K562 (cell line): Measurements from ENCODE around the gene DNM1. TPM values are rescaled to one million over a fixed set of nuclear protein-coding genes. Genes with fewer than 3 reads are reported as not detected.
A peak's percentile ranks its signal among the peaks of the same experiment; 100 is the strongest.

Source experiments
- CREB3 ChIP-seq: fragments of 450-650 bp; conservative IDR thresholded peaks from 2 replicates; pipeline ENCODE4 v1.6.1; 2016; ENCODE audit warnings: missing genetic modification characterization, low read depth, mild to moderate bottlenecking, missing compliant biosample characterization, moderate library complexity
- CXXC5 ChIP-seq: fragments of 250-450 bp; sonication (Bioruptor Pico); IDR thresholded peaks from 2 replicates; pipeline ENCODE4 v1.8.0; 2022; ENCODE audit warnings: inconsistent platforms, mild to moderate bottlenecking, moderate library complexity
- DMBX1 ChIP-seq: fragments of 250-450 bp; sonication (Bioruptor Pico); IDR thresholded peaks from 2 replicates; pipeline ENCODE4 v1.8.0; 2022; ENCODE audit warnings: inconsistent platforms, mild to moderate bottlenecking, moderate library complexity, borderline replicate concordance
- HDAC3 ChIP-seq: fragments of 450-650 bp; IDR thresholded peaks from 2 replicates; pipeline ENCODE4 v1.6.1; 2018; ENCODE audit warnings: borderline replicate concordance, mild to moderate bottlenecking, moderate library complexity; ENCODE audit not compliant: partially characterized antibody
- HMGN3 ChIP-seq: IDR thresholded peaks from 2 replicates; pipeline ENCODE4 v1.6.1; 2011; ENCODE audit warnings: borderline replicate concordance, low read depth, mild to moderate bottlenecking, mixed read lengths, low read length; ENCODE audit not compliant: insufficient read length; ENCODE audit errors: extremely low read depth
- HNRNPL ChIP-seq: fragments of 200-400 bp; formaldehyde crosslinking; IDR thresholded peaks from 2 replicates; pipeline ENCODE4 v1.6.1; 2017; ENCODE audit warnings: low read depth, mild to moderate bottlenecking, low read length
- KLF10 ChIP-seq: fragments of 250-450 bp; sonication (Bioruptor Pico); IDR thresholded peaks from 2 replicates; pipeline ENCODE4 v1.6.1; 2021; ENCODE audit warnings: matching md5 sums
- MGA ChIP-seq: fragments of 450-650 bp; IDR thresholded peaks from 2 replicates; pipeline ENCODE4 v1.6.1; 2016; ENCODE audit warnings: mild to moderate bottlenecking, moderate library complexity
- TCF7 ChIP-seq: sonication (generic); IDR thresholded peaks from 2 replicates; pipeline ENCODE4 v1.6.1; 2016; ENCODE audit warnings: antibody characterized with exemption, borderline replicate concordance
- TSC22D4 ChIP-seq: fragments of 450-650 bp; IDR thresholded peaks from 2 replicates; pipeline ENCODE4 v1.6.1; 2016; ENCODE audit warnings: missing genetic modification characterization, missing biosample characterization, control low read depth
- ZNF143 ChIP-seq: sonication (generic); formaldehyde crosslinking; IDR thresholded peaks from 2 replicates; pipeline ENCODE4 v1.9.0; 2022; ENCODE audit warnings: mild to moderate bottlenecking, missing genetic modification reagents
- ZNF354B ChIP-seq: fragments of 250-450 bp; sonication (Bioruptor Pico); IDR thresholded peaks from 2 replicates; pipeline ENCODE4 v1.4.0; 2020
- ZNF561 ChIP-seq: fragments of 450-650 bp; formaldehyde crosslinking; conservative IDR thresholded peaks from 2 replicates; pipeline ENCODE4 v1.4.0; 2020; ENCODE audit warnings: mild to moderate bottlenecking, moderate library complexity
- polyA plus RNA-seq, 8 experiments: library from polyadenylated mRNA; depleted of rRNA in 4 of 8; stranded (reverse) in 5 of 8; unstranded in 3 of 8; fragments of >200 nt; fragmentation: Nextera tagmentation in 2 of 8; fragmentation: Illumina TruSeq in 1 of 8; extraction: Ambion mirVana in 2 of 8; extraction: Trizol in 1 of 8; gene quantifications; 2 replicates each; pipeline versions ENCODE4 v1.2.1 to v1.2.3, GENCODE V29; 2011 to 2014; ENCODE audit warnings: inconsistent platforms in 1 of 8, missing spikeins in 1 of 8
- total RNA-seq, 7 experiments: library from RNA; depleted of rRNA in 6 of 7; stranded (reverse); fragments of >200 nt in 6 of 7; fragmentation: Illumina TruSeq in 2 of 7; extraction: Trizol in 2 of 7; gene quantifications; 2 replicates each; pipeline versions ENCODE4 v1.2.1 to v1.2.3, GENCODE V29; 2011 to 2021; ENCODE audit warnings: low replicate concordance in 1 of 7
- TF ChIP-seq, protein P1 (sequence below): fragments of 200-800 bp; sonication (Bioruptor generic); IDR thresholded peaks from 2 replicates; pipeline ENCODE4 v1.6.1; 2017; ENCODE audit warnings: missing genetic modification characterization, missing compliant biosample characterization

The DNM1 gene
- total and polyA plus RNA-seq, 9 of the 15 experiments (the other 6 are each of a cell fraction or from before 2014, with no cell fraction given) = 0.39 to 23.1 (median 9.1) TPM

DNA sequence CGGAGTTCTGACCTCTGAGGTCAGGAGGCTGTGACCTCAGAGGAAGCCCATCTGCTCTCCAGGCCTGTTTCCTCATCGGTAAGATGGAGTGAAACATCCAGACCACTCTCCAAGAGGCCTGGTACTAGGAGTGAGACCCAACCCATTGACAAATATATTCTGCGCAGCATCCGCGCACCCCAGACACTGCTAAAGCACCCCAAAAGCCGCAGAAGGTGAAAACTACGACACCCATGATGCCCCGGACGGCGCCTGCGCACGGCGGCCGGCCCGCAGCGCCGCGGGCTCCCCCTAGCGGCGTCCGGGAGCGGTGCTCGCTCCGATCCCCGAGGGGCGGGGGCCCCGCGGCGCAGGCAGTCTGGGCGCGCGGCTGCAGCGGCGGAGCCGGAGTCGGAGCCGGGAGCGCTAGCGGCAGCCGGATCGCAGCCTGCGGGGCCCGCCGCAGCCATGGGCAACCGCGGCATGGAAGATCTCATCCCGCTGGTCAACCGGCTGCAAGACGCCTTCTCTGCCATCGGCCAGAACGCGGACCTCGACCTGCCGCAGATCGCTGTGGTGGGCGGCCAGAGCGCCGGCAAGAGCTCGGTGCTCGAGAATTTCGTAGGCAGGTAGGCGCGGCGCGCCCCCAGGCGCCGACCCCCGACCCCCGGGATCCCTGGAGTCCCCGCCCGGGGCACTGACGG lies at the start of gene DNM1 (continued):
- no peak for TF ChIP-seq CREB3 (tag)
- no peak for TF ChIP-seq HDAC3
- TF ChIP-seq ZNF354B (CRISPR knock-in tag) = peak; percentile 22; the same call in 1 of the 2 replicates
- no peak for TF ChIP-seq TSC22D4 (tag)
- peak; percentile 90 for TF ChIP-seq DMBX1 (CRISPR knock-in tag)
- peak; percentile 97 for TF ChIP-seq CXXC5 (CRISPR knock-in tag)
- no peak for TF ChIP-seq TCF7
- peak; percentile 40; the same call in 1 of the 2 replicates for TF ChIP-seq HNRNPL
- no peak for TF ChIP-seq MGA
- TF ChIP-seq, protein P1, sequence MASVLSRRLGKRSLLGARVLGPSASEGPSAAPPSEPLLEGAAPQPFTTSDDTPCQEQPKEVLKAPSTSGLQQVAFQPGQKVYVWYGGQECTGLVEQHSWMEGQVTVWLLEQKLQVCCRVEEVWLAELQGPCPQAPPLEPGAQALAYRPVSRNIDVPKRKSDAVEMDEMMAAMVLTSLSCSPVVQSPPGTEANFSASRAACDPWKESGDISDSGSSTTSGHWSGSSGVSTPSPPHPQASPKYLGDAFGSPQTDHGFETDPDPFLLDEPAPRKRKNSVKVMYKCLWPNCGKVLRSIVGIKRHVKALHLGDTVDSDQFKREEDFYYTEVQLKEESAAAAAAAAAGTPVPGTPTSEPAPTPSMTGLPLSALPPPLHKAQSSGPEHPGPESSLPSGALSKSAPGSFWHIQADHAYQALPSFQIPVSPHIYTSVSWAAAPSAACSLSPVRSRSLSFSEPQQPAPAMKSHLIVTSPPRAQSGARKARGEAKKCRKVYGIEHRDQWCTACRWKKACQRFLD = no peak
- TF ChIP-seq KLF10 (CRISPR knock-in tag) = no peak
- TF ChIP-seq HMGN3 = no peak
- 0 out of 2 replicates have a peak, but pooled peaks have one; percentile 54 for TF ChIP-seq ZNF561 (CRISPR knock-in tag)
- TF ChIP-seq ZNF143 (CRISPR knock-in tag) = no peak
